COLO668 (cell line): ENCODE measurements around the gene TTC28.

ENCODE experiments used
- DNase-seq: peaks from one replicate; lab custom pipeline; 2025; ENCODE audit not compliant: unreplicated experiment; lab: John Stamatoyannopoulos, UW

TTC28 gene

DNA sequence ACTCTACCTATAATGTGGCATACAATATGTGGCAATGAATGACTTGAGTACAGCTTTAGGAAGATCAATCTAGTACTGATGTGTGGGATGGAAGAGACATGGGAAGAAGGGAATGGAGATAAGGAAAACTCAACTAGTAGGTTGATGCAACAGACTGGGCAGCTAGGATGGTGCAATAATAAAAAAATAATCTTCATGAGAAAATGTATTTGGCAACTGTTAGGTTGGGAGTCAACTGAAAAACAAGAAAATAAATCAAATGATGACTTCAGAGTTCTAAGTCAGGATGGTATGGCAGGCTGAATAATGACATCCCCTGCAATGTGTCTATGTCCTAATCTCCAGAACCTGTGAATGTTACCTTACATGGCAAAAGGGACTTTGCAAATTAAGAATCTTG lies 523.8 kb downstream of the TTC28 start:
- DNase-seq, result no peak

DNA sequence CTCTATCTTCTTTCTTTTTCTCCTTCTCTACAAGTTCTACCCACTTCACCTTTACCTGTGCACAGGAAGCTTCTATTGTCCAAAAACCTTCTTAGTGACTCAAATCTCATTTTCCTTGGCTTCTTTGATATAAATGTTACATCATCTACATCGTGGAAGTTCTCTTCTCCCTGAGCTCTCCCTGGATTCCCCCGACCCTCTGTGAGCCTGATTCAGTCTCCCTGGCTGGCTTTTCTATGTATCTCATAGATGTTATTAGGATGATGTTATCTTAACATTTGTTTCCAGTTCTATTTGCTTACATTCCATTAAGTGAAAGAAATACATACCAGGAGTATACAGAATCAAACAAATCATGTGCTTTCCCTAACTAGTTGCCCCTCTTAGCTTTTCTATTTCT lies 524.8 kb downstream of the TTC28 start:
- no peak for DNase-seq

DNA sequence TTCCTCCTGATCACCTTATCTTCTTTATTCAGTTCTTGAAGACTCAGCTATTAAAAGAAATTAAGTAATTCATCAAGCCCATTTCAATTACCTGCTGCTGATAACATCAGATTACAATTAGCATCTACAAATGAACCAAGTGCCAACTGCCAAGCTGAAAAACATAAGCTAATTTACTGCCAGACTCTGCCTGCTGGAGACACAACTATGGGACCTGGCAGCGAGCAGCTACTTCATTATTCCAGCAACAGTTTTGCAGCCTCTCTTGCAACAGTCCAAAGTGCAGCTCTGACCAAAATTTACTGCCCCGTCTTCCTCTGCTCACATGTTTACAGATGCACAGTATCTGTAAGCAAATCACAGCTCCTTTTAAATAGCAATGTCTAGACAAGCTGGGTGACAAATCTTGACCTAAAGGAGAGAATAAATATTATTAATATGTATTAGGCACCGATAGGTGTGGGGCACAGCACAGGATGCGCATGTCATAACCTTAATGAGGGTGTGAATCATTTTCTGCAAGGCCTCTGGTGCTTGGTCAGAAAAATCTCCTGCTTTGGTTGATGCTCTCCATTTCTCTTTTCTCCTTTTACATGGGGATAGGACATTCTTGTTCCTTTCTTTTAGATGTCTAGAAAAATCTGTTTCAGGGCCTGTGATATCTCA lies 528.4 kb downstream of the TTC28 start:
- no peak for DNase-seq

DNA sequence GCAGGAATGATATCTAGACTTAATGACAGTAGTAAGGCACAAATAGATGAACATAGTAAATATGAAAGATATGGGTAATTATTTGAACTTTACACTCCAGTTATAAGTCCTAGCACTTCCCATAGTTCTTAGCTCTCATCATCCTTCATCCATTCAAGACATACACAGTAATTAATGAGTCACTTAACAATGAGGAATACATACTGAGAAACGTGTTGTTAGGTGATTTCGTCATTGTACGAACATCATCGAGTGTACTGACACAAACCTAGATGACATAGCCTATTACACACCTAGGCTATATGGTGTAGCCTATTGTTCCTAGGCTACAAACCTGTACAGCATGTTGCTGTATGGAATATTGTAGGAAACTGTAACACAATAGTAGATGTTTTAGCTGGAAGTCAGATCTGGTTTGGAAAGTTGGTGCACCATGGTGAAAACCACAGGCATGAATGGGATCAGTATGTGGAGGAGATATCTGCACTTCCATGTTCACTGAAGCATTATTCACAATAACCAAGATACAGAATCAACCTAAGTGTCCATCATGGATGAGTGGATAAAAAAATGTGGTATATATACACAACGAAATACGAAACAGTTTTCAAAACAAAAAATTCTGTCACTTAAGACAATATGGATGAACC lies 530.7 kb downstream of the TTC28 start:
- no peak for DNase-seq

DNA sequence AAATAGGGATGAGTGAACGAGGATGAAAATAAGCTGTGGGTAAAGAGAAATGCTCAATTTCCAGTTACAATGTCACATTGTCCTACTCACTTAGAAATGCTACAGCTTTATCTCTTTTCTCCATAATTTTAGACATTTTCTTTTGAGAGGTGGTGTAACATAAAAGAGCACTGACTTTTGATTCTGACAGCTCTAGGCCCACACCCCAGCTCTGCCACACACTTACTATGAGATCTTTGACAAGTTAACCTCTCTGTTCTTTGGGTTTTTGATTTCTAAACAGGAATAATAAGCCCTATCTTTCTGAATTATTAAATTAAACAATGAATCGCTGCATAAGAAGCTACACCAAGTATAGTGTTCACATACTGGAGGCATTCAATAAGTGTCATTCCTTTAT lies 532.2 kb downstream of the TTC28 start:
- no peak for DNase-seq

DNA sequence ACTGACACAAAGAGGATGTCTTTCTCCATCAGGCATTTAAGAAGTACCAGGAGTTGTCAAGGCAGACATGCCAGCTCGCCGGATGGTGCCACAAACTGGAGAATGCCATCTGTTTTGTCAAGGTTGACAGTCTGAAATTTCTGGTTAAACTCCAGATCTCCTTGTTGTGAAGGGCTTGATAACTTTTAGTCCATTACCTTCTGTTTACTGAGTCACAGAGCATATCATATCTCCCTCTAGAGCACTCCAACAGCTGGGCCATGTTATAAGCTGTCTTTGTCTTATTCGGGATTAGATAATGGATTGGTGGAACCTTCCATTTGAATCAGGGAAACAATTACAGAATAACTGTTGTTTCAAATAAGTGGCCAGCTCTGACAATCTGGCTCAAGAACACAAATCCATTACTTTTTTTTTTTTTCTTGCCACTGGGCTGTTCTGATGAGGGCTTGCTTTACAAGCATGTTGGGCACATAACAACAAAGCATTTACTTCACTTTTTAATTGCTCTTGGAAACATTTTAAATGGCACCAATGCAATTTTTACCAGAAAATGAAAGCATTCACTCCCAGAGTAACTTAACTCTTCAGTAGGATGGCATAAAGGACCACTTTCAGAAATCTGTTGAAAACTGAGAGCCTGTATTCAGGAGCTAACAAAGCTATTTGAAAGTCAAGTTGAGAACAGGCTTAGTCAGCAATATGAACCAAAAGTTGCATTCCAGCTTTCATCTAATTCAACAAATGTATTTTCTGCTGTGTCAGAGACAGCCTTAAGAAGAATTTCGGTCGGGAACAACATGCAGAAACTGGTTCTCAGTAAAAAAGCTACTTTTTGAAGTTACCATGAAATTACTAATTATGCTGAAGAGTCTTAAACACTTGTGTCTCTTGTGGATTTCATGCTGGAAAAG lies 533.0 kb downstream of the TTC28 start:
- DNase-seq, result no peak

DNA sequence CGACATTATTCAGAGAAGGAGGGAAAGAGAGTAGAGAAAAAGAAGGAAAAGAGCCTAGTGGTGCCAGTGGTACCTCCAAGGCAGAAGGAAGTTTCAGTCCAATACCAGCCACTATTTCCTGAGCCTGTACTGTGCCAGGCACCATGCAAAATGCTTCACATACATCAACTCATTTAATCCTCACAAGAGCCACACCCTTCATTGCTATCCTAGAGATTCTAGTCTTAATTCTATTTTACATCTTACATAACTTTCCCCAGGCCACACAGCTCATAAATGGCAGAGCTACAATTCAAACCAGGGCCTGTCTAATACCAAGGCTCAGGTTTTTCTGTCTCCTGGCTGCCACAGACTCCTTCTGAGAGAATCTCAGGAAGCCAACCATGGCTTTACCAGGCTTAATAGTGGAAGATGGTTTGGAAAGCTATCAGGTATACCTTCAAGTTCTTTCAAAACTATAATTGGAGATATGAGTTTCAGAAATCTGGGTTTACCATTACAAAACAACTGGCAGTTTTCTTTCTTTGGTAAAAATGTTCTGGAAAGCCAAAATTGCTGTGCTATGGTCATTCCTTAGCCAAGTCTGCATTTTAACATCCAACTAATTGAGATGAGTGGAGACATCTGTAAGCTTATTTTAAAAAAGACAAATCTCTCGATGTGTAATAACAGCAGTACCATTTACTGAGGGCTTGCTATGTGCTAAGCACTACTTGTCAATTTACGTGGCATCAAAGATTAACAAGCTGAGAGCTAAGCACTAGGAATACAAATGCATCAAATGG lies 535.5 kb downstream of the TTC28 start:
- DNase-seq, result no peak

DNA sequence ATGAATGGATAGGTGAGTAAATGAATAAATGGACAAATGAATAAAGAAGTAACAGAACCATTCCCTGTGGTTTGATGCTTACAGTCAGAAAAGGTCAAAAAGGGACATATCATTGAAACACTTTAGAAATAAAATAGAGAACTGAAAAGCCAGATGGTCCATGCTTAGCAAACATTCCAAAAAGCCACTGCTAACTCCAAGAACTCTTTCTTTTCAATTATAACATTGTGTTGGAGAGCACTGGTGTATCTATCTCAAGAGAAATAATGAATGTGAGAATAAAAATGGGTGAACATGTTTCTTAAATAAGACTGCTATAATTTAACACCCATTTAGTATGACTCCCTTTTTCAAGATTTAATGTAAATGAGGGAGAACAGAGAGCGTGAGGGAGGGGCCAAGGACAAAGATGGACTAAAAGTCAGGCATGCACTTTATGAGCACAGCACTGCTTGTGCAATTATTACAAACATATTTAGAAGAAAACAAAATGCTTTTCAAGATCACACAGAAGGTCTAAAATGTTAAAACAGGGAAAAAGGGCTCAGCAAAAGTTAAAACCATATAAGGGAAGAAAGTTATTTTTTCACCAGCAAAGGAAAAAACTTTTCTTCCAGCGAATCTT lies 536.3 kb downstream of the TTC28 start:
- DNase-seq, result no peak

DNA sequence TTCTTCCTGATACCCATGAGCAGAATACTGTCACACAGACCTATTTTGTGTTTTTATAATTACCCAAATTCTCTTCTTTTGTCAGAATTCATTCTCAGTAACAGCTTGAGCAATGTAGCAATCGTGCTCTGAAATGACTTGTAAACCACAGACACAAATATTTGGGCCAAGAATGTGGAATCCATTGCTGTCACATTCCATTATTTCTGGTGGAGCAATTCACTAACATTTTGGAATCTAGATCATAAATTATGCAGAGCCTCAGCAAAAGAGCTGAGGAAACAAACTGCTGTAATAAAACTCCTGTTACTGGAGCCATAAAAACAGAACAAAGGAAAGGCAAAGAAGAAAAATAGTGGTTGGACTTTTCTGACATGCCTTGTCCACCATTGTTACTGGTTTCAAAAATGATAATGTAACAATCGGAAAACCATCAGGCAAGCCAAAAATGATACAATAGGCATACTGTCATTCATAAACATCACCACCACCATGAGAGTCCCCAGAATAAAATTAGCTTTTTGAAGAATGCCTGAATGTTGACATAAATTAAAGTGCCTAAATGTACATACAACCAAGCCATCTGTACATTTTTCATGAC lies 537.2 kb downstream of the TTC28 start:
- DNase-seq, result no peak

DNA sequence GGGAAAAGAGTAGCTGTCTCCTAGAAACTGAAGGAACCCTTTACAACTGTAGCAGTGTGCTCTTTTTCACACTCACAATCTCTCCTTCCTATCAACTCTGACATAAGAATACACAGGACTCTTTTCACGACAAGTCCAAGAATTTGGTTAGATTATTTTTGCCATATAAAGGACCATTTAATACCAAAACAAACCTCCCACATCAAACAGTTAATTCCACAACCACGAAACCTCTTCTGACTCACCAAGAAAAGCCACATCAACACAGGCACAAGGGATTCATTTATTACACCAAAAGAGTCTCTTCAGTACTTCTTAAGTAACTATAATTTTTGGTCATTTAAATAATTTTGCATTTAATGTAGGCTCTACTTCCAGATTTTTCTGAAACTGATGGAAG lies 538.0 kb downstream of the TTC28 start:
- no peak for DNase-seq

DNA sequence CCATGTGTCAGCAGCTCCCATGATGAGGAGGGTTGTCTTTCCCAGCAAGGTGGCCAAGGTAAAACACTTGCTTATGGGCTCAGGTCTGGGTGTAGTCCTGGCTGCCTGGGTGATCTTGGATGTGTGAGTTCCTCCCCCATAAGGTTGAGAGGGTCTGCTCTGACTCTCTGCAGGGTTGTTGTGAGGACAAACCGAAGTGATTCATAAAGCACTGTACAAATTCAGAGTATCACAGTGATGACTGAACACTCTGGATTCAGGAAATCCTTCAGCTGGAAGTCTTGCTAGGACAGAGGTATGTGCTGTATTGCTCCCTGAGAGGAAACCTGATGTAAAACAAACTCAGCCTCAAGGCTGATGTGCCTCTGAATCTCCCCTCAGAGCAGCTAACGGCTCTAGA lies 539.7 kb downstream of the TTC28 start:
- no peak for DNase-seq

DNA sequence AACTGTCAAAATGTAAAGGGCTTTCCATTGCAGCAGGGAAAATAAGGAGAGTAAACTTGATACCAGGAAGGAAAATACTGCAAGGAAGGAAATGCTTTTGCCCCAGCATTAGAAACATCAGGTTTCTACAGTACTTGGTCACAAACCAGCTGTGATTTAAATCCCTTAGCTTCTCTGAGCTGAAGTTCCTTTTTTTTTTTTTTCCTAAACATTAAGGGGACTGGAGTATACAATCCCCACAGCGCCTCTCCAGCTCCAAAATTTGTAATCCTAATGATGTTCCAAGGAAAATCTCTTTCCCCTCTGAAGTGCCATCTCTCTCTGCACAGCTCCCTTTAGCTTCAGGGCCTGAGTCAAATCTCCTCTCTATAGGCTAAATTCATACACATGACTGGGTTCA lies 540.1 kb downstream of the TTC28 start:
- DNase-seq, result no peak

DNA sequence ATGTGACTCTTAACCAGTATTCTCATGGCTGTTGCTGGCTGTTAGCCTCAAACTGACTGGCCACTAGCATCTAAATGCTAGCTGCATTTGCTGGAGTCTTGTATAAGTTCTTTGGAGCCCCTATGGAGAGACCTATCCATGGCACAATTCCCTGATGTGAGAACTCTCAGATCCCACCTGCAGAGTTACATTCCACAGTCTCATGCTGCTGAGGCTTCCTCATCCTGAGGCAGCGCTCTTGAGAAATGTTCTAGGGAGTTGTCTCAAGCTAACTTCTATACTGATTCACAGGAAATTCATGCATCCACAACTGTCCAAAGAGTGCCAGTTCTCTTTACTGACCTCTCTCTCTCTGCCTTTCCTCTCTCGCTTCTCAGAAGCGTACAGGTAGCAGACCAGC lies 542.6 kb downstream of the TTC28 start:
- DNase-seq, result no peak

DNA sequence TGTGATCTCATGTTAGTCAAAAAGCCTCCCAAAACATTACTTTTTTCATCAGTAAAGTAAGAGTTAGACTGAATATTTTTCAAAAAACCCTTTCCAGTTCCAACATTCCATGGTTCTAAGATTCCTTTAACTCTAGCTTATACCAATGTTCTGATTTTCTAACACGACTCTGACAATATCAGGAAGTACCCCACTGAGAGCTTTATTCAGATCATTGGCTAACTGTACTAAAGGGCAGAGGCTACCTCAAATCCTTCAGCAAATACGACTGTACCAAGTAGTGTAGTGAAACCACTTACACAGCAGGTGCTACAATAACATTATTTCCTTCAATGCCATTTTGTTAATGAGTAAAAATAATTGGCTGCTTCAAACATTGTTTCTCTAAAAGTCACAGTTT lies 547.2 kb downstream of the TTC28 start:
- DNase-seq, result no peak

DNA sequence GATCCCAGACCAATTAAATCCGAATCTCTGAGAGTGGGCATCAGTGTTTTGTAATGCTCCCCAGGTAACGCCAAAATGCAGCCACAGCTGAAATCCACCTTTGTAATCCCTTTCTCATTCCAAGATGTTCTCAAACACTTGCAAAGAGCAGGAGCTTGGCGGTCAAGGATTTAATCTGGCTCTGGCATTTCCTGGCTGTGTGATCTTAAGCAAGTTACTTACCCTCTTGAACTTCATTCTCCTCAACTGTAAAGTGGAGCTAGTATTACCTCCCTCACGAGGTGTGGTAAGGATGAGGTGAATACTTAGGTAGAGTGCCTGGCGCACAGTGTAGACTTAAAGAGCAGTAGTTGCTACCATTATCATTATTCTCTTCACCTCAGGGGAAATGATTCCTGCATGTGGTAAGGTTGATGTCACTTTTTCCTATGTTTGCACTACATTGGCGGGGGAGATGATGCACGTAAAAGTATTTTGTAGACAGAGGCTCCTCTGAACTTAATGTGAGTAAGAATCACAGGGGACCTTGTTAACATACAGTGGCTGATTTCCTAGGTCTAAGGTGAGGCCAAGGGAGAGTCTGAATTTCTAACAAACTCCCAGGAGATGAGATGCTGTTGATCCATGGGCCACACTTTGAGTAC lies 550.2 kb downstream of the TTC28 start:
- DNase-seq, result no peak

DNA sequence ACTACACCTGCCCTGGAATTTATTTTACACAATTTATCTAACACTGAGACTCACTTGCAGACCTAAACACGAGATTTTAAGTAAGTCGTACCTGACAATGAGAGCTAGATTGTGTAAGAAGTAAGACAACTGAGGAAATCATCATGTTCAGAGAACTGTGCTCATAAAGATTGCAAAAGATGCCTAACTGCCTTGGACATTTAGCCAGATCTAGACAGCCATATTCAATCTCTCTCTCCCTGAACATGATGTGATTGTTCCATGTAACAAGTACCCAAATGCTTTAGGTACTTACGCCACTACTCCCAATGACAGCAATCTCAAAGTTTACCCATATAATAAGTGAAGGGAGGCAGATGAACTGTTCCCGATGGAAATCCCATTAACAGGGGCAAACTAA lies 550.8 kb downstream of the TTC28 start:
- no peak for DNase-seq

DNA sequence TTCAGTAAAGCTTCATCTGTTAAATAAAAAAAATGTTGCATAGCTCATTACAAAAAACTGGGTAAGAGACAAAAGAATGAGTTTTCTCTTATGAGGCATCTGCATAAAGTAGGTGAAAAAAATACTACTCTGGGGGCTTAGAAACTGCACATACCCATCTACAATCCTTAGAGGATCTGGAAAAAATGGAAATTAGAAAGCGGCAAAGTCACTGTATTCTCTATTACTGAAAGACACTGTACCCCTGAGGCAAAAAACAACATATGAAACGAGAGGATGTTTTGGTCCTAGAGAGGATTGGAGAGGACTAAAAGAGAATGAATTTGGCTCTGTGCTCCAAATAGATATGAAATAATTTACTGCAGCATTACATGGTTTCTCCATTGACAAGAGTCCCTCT lies 553.8 kb downstream of the TTC28 start:
- DNase-seq, result no peak

DNA sequence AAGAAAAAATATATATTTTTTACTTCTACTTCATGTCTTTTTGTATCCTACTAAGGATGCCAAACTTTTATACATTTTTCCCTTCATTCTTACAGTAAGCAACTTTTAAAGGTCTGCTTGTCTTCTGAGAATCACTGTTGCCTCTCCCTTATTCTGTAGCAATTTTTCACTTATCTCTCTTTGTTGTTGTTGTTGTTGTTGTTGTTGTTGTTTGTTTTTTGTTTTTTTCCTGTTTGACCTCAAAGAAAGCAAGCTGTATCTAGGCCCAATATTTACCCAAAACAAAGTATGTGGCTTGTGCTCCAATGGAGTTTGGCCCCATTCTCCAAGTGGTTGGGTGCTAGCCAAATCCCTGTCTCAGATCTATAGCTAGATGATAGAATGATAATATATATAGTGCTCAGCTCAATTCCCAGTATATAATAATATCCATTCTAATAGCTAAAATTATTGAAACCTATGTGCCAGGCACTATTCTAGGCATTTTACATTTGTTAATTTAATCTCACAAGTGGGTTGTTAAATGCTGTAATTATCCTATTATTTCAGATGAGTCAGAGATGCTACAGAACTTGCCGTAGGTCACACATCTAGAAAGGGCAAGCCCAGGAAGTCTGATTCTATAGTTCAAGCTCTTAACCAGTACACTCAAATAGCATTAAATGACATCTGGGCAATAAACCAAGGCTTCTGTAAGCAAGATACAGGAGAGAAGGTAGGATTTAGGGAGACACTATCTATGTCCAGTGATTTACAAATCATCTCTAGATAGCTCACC lies 555.5 kb downstream of the TTC28 start:
- DNase-seq, result no peak
